SK-N-SH treated with all-trans-retinoic acid at 6 μM for 48 hours (cell line): ENCODE data around the gene PCDH9.

Experiments used
- ATAC-seq: fragments of 200-7000 bp; cut with Tn5 transposase; 3 replicates; pipeline ENCODE4 v1.9.1; 2020; ENCODE audit warnings: mild to moderate bottlenecking, moderate library complexity
- BACH2 ChIP-seq: fragments of 250-450 bp; sonication (Bioruptor Pico); IDR thresholded peaks from 2 replicates; pipeline ENCODE4 v1.9.0; 2021; ENCODE audit warnings: mild to moderate bottlenecking, borderline replicate concordance
- CSDC2 ChIP-seq: fragments of 250-450 bp; sonication (Bioruptor Pico); IDR thresholded peaks from 2 replicates; pipeline ENCODE4 v1.5.0; 2020; ENCODE audit warnings: mild to moderate bottlenecking, moderate library complexity
- ESRRG ChIP-seq: fragments of 250-450 bp; sonication (Bioruptor Pico); IDR thresholded peaks from 2 replicates; pipeline ENCODE4 v1.6.1; 2021; ENCODE audit warnings: mild to moderate bottlenecking
- GLIS3 ChIP-seq: fragments of 250-450 bp; sonication (Bioruptor Pico); IDR thresholded peaks from 2 replicates; pipeline ENCODE4 v1.5.0; 2020; ENCODE audit warnings: mild to moderate bottlenecking, moderate library complexity
- ISL1 ChIP-seq: fragments of 250-450 bp; sonication (Bioruptor Pico); IDR thresholded peaks from 2 replicates; pipeline ENCODE4 v2.1.2; 2022; ENCODE audit warnings: mild to moderate bottlenecking, moderate library complexity
- OSR1 ChIP-seq: fragments of 250-450 bp; sonication (Bioruptor Pico); IDR thresholded peaks from 2 replicates; pipeline ENCODE4 v1.8.0; 2022; ENCODE audit warnings: moderate library complexity, mild to moderate bottlenecking, inconsistent platforms
- PATZ1 ChIP-seq: fragments of 250-450 bp; sonication (Bioruptor Pico); IDR thresholded peaks from 2 replicates; pipeline ENCODE4 v1.8.0; 2020; ENCODE audit warnings: mild to moderate bottlenecking, moderate library complexity, borderline replicate concordance
- POU6F1 ChIP-seq: fragments of 250-450 bp; sonication (Bioruptor Pico); IDR thresholded peaks from 2 replicates; pipeline ENCODE4 v1.8.0; 2021; ENCODE audit warnings: low read depth, mild to moderate bottlenecking, moderate library complexity, borderline replicate concordance
- PPARA ChIP-seq: fragments of 250-450 bp; sonication (Bioruptor Pico); IDR thresholded peaks from 2 replicates; pipeline ENCODE4 v1.5.0; 2020; ENCODE audit warnings: mild to moderate bottlenecking, borderline replicate concordance
- RARB ChIP-seq: fragments of 250-450 bp; sonication (Bioruptor Pico); IDR thresholded peaks from 2 replicates; pipeline ENCODE4 v1.8.0; 2021; ENCODE audit warnings: mild to moderate bottlenecking, moderate library complexity
- SNAI2 ChIP-seq: fragments of 250-450 bp; sonication (Bioruptor Pico); IDR thresholded peaks from 2 replicates; pipeline ENCODE4 v1.5.0; 2020; ENCODE audit warnings: mild to moderate bottlenecking, moderate library complexity
- TCF4 ChIP-seq: fragments of 250-450 bp; sonication (Bioruptor Pico); IDR thresholded peaks from 2 replicates; pipeline ENCODE4 v1.8.0; 2021; ENCODE audit warnings: mild to moderate bottlenecking, moderate library complexity, borderline replicate concordance
- ZC3H10 ChIP-seq: fragments of 250-450 bp; sonication (Bioruptor Pico); IDR thresholded peaks from 2 replicates; pipeline ENCODE4 v1.5.1; 2021; ENCODE audit warnings: mild to moderate bottlenecking, moderate library complexity
- ZFP3 ChIP-seq: fragments of 250-450 bp; sonication (Bioruptor Pico); IDR thresholded peaks from 2 replicates; pipeline ENCODE4 v1.5.0; 2020; ENCODE audit warnings: mild to moderate bottlenecking, moderate library complexity
- ZFP30 ChIP-seq: fragments of 450-650 bp; formaldehyde crosslinking; IDR thresholded peaks from 2 replicates; pipeline ENCODE4 v1.5.0; 2022; ENCODE audit warnings: mild to moderate bottlenecking, moderate library complexity
- ZNF565 ChIP-seq: fragments of 450-650 bp; formaldehyde crosslinking; conservative IDR thresholded peaks from 2 replicates; pipeline ENCODE4 v1.5.0; 2020; ENCODE audit warnings: low read depth, mild to moderate bottlenecking, moderate library complexity
- ZNF70 ChIP-seq: fragments of 450-650 bp; formaldehyde crosslinking; IDR thresholded peaks from 2 replicates; pipeline ENCODE4 v1.5.0; 2020; ENCODE audit warnings: mild to moderate bottlenecking, moderate library complexity
- ZNF8 ChIP-seq: fragments of 450-650 bp; formaldehyde crosslinking; IDR thresholded peaks from 2 replicates; pipeline ENCODE4 v1.5.0; 2020; ENCODE audit warnings: mild to moderate bottlenecking, moderate library complexity
- TF ChIP-seq, protein P1 (sequence below): fragments of 250-450 bp; sonication (Bioruptor Pico); IDR thresholded peaks from 2 replicates; pipeline ENCODE4 v1.5.1; 2021; ENCODE audit warnings: mild to moderate bottlenecking, moderate library complexity
- TF ChIP-seq, protein P2 (sequence below): fragments of 250-450 bp; sonication (Bioruptor Pico); IDR thresholded peaks from 2 replicates; pipeline ENCODE4 v1.5.0; 2020; ENCODE audit warnings: mild to moderate bottlenecking, moderate library complexity

PCDH9 gene

DNA sequence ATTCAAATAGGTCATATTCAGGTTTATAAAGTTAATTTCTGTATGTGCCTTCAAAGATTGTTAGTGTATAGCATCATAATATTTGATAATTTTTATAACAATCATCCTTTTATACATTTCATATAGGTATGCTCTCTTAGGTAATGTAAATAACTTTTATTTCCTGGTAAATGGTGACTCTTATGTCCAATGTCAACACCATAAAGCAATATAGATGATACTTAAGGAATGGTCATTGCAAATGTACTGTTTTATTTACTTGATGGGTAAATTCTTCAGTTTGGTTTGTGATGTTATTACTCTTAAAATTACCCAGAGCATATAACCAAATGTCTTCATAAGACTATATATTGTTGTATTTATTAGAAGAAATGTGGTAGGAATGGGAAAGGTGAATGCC lies 928.7 kb downstream of the PCDH9 start:
- TF ChIP-seq ZNF8 (no peak), OSR1 (CRISPR knock-in tag) (no peak), ESRRG (CRISPR knock-in tag) (no peak), BACH2 (CRISPR knock-in tag) (no peak), PPARA (no peak), ZC3H10 (CRISPR knock-in tag) (no peak), RARB (CRISPR knock-in tag) (no peak), SNAI2 (no peak), CSDC2 (CRISPR knock-in tag) (no peak)
- TF ChIP-seq, protein P1, sequence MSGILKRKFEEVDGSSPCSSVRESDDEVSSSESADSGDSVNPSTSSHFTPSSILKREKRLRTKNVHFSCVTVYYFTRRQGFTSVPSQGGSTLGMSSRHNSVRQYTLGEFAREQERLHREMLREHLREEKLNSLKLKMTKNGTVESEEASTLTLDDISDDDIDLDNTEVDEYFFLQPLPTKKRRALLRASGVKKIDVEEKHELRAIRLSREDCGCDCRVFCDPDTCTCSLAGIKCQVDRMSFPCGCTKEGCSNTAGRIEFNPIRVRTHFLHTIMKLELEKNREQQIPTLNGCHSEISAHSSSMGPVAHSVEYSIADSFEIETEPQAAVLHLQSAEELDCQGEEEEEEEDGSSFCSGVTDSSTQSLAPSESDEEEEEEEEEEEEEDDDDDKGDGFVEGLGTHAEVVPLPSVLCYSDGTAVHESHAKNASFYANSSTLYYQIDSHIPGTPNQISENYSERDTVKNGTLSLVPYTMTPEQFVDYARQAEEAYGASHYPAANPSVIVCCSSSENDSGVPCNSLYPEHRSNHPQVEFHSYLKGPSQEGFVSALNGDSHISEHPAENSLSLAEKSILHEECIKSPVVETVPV (CRISPR knock-in tag) = no peak
- TF ChIP-seq, protein P2, sequence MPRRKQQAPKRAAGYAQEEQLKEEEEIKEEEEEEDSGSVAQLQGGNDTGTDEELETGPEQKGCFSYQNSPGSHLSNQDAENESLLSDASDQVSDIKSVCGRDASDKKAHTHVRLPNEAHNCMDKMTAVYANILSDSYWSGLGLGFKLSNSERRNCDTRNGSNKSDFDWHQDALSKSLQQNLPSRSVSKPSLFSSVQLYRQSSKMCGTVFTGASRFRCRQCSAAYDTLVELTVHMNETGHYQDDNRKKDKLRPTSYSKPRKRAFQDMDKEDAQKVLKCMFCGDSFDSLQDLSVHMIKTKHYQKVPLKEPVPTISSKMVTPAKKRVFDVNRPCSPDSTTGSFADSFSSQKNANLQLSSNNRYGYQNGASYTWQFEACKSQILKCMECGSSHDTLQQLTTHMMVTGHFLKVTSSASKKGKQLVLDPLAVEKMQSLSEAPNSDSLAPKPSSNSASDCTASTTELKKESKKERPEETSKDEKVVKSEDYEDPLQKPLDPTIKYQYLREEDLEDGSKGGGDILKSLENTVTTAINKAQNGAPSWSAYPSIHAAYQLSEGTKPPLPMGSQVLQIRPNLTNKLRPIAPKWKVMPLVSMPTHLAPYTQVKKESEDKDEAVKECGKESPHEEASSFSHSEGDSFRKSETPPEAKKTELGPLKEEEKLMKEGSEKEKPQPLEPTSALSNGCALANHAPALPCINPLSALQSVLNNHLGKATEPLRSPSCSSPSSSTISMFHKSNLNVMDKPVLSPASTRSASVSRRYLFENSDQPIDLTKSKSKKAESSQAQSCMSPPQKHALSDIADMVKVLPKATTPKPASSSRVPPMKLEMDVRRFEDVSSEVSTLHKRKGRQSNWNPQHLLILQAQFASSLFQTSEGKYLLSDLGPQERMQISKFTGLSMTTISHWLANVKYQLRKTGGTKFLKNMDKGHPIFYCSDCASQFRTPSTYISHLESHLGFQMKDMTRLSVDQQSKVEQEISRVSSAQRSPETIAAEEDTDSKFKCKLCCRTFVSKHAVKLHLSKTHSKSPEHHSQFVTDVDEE (CRISPR knock-in tag) = no peak
- no peak for ATAC-seq

DNA sequence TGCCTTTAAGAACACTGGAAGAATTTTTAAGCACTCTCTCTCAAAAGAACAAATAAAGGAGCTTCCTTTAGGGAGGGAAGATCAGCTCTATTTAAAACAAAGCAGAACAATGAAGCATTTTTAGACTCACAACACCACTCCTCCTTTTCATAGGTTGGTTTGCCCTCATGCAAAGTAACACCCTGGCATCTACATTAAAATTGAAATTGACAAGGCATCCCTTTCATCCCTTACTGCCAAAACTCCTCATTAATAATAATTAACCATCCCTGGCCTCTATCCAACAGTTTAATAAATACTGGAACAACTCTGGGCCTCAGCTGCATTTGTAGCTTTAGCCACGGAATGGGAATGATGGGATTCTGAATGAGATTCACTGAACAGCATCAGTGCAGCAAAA lies 929.1 kb downstream of the PCDH9 start:
- TF ChIP-seq ZNF8 (no peak), ZFP3 (CRISPR knock-in tag) (no peak), PPARA (no peak), ISL1 (CRISPR knock-in tag) (no peak), GLIS3 (no peak), POU6F1 (CRISPR knock-in tag) (no peak), PATZ1 (no peak), BACH2 (CRISPR knock-in tag) (no peak), RARB (CRISPR knock-in tag) (no peak), TCF4 (CRISPR knock-in tag) (no peak), OSR1 (CRISPR knock-in tag) (no peak), ZFP30 (CRISPR knock-in tag) (no peak), ZNF70 (CRISPR knock-in tag) (no peak), CSDC2 (CRISPR knock-in tag) (no peak), ZNF565 (CRISPR knock-in tag) (no peak), SNAI2 (no peak)
- TF ChIP-seq, protein P2 (CRISPR knock-in tag) = no peak
- TF ChIP-seq, protein P1 (CRISPR knock-in tag) = no peak
- no peak for ATAC-seq
